Measurements from ENCODE around the gene EXD2.
"Not testable (repeated sequence)": the region's sequence is repeated elsewhere in the genome, so short reads cannot be mapped to it uniquely, and the experiment has no call there.

The EXD2 gene

GRCh38 chr14:69277356-69277755 is 86.1 kb downstream of the EXD2 start:
- not testable (repeated sequence) for DNase-seq (ENCODE audit: low read depth in 2 of 2)

GRCh38 chr14:69280746-69281291 is 89.5 kb downstream of the EXD2 start:
- no peak for DNase-seq (ENCODE audit: low read depth in 2 of 2)

- no peak for DNase-seq (ENCODE audit: low read depth in 2 of 2)
These were observed 90.3 kb downstream of the EXD2 start for GRCh38 chr14:69281450-69282169.

GRCh38 chr14:69282448-69282847 is 91.2 kb downstream of the EXD2 start:
- DNase-seq (ENCODE audit: low read depth in 2 of 2) = no peak

- no peak for DNase-seq (ENCODE audit: low read depth in 2 of 2)
These were observed 92.9 kb downstream of the EXD2 start for GRCh38 chr14:69284170-69284569.

- no peak for DNase-seq (ENCODE audit: low read depth in 2 of 2)
These were observed 94.5 kb downstream of the EXD2 start for GRCh38 chr14:69285661-69286255.

- DNase-seq (ENCODE audit: low read depth in 2 of 2) = no peak
These were observed 96.1 kb downstream of the EXD2 start for GRCh38 chr14:69287098-69288010.

- no peak for DNase-seq (ENCODE audit: low read depth in 2 of 2)
These were observed 96.9 kb downstream of the EXD2 start for GRCh38 chr14:69288011-69288771.

GRCh38 chr14:69288956-69289705 is 97.8 kb downstream of the EXD2 start:
- no peak for DNase-seq (ENCODE audit: low read depth in 2 of 2)

GRCh38 chr14:69289811-69290520 is 98.7 kb downstream of the EXD2 start:
- no peak for DNase-seq (ENCODE audit: low read depth in 2 of 2)

GRCh38 chr14:69290881-69291280 is 99.6 kb downstream of the EXD2 start:
- not testable (repeated sequence) for DNase-seq (ENCODE audit: low read depth in 2 of 2)

GRCh38 chr14:69291396-69291795 is 100.1 kb downstream of the EXD2 start:
- DNase-seq (ENCODE audit: low read depth in 2 of 2) = no peak

GRCh38 chr14:69291891-69292561 is 100.7 kb downstream of the EXD2 start:
- DNase-seq (ENCODE audit: low read depth in 2 of 2) = no peak

Data from stimulated activated CD8-positive, alpha-beta memory T cell treated with anti-CD3 and anti-CD28 coated beads, Interleukin-7, amount 100 ng/mL, for 1 hour (primary cell).